ENCODE results near the gene SLC22A2.

- TF ChIP-seq ZNF782 (CRISPR knock-in tag; IDR thresholded peaks at IDR 0.05; ENCODE audit: borderline replicate concordance) (no peak), CTCF (CRISPR knock-in tag; IDR thresholded peaks at IDR 0.05) (peak; percentile 62), TCF12 (IDR thresholded peaks at IDR 0.05) (no peak), TCF12 (CRISPR knock-in tag; IDR thresholded peaks at IDR 0.05) (no peak)
These were observed 3.9 kb downstream of the SLC22A2 start for GRCh38 chr6:160254467-160255312.

All from HepG2 (cell line).